ENCODE data around the gene SOX6.

- TF ChIP-seq CTCF (IDR thresholded peaks at IDR 0.05; ENCODE audit: low read length) = no peak
- no peak for TF ChIP-seq EZH2 (IDR thresholded peaks at IDR 0.05; ENCODE audit: borderline replicate concordance, low read length)
Observed at GRCh38 chr11:16015741-16016467, 340.4 kb downstream of the SOX6 start.
